Melanocyte of skin (primary cell): ENCODE data around the gene SPX. TPM values are rescaled to one million over a fixed set of nuclear protein-coding genes. Genes with fewer than 3 reads are reported as not detected.

ENCODE experiments used
- total RNA-seq, 2 donors: library from RNA; depleted of rRNA; stranded (reverse); fragments of >200 nt; gene quantifications; 2 replicates each; pipeline ENCODE4 v1.2.3, GENCODE V29; 2012

SPX gene
- 1 to 10 TPM; 1.7 to 2.0 TPM for total RNA-seq

GRCh38 chr12:21526053-21526452 is at the start of gene SPX:
TSS of gene SPX (plus strand) at chr12:21526296. CDS start at chr12:21526473, 177 bp downstream.

GRCh38 chr12:21501258-21502163 is 24.6 kb upstream of the SPX start, which contains the start of the genes GOLT1B and RECQL:
TSS of gene GOLT1B (plus strand) at chr12:21501789. CDS start at chr12:21501924, 135 bp downstream.
TSS of gene RECQL (minus strand) at chr12:21501635. CDS start at chr12:21499570, 2,065 bp downstream.

Other genes starting within 250 kb of the SPX start
- under 1 TPM in 1 of 2 donors, not detected in 1; under 0.01 TPM for gene SLCO1A2, start 191.4 kb upstream of the SPX start, total RNA-seq
- gene IAPP, start 153.4 kb upstream of the SPX start, total RNA-seq: not detected
- gene PYROXD1, start 88.6 kb upstream of the SPX start, total RNA-seq: 1 to 10 TPM; 8.6 to 9.3 TPM
- 10 to 100 TPM; 73.0 to 97.6 TPM for gene RECQL, start 24.7 kb upstream of the SPX start, total RNA-seq
- gene GOLT1B, start 24.5 kb upstream of the SPX start, total RNA-seq: 10 to 100 TPM; 26.8 to 52.6 TPM
- not detected for gene GYS2, start 78.6 kb downstream of the SPX start, total RNA-seq
- 100 to 1,000 TPM; 542 to 775 TPM for gene LDHB, start 131.5 kb downstream of the SPX start, total RNA-seq
- under 1 TPM in 1 of 2 donors, not detected in 1; under 0.01 TPM for gene KCNJ8, start 248.4 kb downstream of the SPX start, total RNA-seq